HCT116 (cell line): ENCODE results near the gene BEX3.

Experiments
- CTCF ChIP-seq, 3 experiments: fragments of 200-600 bp in 1 of 3; sonication (generic) in 1 of 3; IDR thresholded peaks in 2 of 3; conservative IDR thresholded peaks in 1 of 3; 2 replicates each; pipeline ENCODE4 v1.5.1; 2012 to 2017; ENCODE audit warnings: low read depth in 2 of 3, low read length in 2 of 3, antibody characterized with exemption in 1 of 3, borderline replicate concordance in 1 of 3, control low read depth in 1 of 3, mild to moderate bottlenecking in 1 of 3, mixed read lengths in 1 of 3, mixed run types in 1 of 3, moderate library complexity in 1 of 3; ENCODE audit not compliant: insufficient read depth in 1 of 3
- EZH2 ChIP-seq: fragments of 200-600 bp; sonication (generic); IDR thresholded peaks from 2 replicates; pipeline ENCODE4 v1.6.1; 2017; ENCODE audit warnings: antibody characterized with exemption, mixed run types
- RAD21 ChIP-seq: IDR thresholded peaks from 2 replicates; pipeline ENCODE4 v1.6.1; 2012; ENCODE audit warnings: low read depth, mild to moderate bottlenecking
- YY1 ChIP-seq: IDR thresholded peaks from 2 replicates; pipeline ENCODE4 v1.6.1; 2011; ENCODE audit warnings: low read length, low read depth, moderate library complexity, mild to moderate bottlenecking; ENCODE audit not compliant: insufficient replicate concordance; ENCODE audit errors: extremely low read depth
- ZNF274 ChIP-seq: fragments of 200-500 bp; sonication (Bioruptor generic); IDR thresholded peaks from 2 replicates; pipeline ENCODE4 v1.6.1; 2014; ENCODE audit warnings: mild to moderate bottlenecking, low read depth, low read length, inconsistent platforms
- TF ChIP-seq, protein P1 (sequence below): IDR thresholded peaks from 2 replicates; pipeline ENCODE4 v1.6.1; 2012; ENCODE audit warnings: low read depth
- TF ChIP-seq, protein P2 (sequence below): IDR thresholded peaks from 2 replicates; pipeline ENCODE4 v1.6.1; 2012

- TF ChIP-seq CTCF (IDR thresholded peaks at IDR 0.05 in 2 of 3, conservative IDR thresholded peaks at IDR 0.05 in 1 of 3; ENCODE audit: borderline replicate concordance in 1 of 3, insufficient read depth in 1 of 3, low read depth in 2 of 3, low read length in 2 of 3) (no peak), YY1 (no peak), RAD21 (no peak), EZH2 (no peak), ZNF274 (no peak)
- TF ChIP-seq, protein P1, sequence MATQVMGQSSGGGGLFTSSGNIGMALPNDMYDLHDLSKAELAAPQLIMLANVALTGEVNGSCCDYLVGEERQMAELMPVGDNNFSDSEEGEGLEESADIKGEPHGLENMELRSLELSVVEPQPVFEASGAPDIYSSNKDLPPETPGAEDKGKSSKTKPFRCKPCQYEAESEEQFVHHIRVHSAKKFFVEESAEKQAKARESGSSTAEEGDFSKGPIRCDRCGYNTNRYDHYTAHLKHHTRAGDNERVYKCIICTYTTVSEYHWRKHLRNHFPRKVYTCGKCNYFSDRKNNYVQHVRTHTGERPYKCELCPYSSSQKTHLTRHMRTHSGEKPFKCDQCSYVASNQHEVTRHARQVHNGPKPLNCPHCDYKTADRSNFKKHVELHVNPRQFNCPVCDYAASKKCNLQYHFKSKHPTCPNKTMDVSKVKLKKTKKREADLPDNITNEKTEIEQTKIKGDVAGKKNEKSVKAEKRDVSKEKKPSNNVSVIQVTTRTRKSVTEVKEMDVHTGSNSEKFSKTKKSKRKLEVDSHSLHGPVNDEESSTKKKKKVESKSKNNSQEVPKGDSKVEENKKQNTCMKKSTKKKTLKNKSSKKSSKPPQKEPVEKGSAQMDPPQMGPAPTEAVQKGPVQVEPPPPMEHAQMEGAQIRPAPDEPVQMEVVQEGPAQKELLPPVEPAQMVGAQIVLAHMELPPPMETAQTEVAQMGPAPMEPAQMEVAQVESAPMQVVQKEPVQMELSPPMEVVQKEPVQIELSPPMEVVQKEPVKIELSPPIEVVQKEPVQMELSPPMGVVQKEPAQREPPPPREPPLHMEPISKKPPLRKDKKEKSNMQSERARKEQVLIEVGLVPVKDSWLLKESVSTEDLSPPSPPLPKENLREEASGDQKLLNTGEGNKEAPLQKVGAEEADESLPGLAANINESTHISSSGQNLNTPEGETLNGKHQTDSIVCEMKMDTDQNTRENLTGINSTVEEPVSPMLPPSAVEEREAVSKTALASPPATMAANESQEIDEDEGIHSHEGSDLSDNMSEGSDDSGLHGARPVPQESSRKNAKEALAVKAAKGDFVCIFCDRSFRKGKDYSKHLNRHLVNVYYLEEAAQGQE, result no peak
- TF ChIP-seq, protein P2, sequence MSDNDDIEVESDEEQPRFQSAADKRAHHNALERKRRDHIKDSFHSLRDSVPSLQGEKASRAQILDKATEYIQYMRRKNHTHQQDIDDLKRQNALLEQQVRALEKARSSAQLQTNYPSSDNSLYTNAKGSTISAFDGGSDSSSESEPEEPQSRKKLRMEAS, result no peak
Observed at GRCh38 chrX:103382877-103383276, 6.5 kb downstream of the BEX3 start.
